ENCODE data around the gene STX17.

DNA sequence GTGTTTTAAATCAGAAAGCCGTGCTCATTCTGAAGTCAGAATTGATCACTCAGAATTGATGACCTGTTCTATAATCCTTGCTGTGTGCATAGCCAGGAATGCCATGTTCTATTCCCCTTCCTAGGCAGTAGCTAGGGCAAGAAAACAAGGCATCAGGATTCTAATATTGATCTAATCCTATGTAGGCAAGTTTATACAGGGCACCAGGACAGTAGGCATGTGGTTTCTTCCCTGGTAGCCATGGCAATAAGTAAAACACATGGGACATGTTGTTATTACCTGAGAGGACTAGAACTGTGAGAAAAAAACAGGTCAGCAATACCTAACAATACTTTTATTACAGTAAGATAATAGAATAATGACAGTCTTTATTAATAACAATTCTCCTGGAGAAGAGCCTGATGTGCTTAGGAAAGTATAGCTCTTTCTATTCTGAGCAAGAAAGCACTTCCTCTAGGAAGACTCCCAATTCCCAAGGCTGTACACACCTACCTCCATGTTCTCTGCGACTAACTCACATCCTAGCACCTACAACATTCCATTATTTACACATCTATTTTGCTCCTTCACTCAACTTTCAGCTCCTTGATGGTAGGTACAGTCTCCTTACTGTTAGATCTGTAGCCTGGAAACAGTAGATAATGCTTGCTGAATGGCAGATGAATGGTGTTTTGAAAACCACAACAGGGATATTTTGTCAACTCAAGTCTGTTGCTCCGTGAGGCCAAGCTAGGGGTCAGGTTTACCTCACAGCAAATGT lies 70.8 kb downstream of the STX17 start:
- TF ChIP-seq, protein P1, sequence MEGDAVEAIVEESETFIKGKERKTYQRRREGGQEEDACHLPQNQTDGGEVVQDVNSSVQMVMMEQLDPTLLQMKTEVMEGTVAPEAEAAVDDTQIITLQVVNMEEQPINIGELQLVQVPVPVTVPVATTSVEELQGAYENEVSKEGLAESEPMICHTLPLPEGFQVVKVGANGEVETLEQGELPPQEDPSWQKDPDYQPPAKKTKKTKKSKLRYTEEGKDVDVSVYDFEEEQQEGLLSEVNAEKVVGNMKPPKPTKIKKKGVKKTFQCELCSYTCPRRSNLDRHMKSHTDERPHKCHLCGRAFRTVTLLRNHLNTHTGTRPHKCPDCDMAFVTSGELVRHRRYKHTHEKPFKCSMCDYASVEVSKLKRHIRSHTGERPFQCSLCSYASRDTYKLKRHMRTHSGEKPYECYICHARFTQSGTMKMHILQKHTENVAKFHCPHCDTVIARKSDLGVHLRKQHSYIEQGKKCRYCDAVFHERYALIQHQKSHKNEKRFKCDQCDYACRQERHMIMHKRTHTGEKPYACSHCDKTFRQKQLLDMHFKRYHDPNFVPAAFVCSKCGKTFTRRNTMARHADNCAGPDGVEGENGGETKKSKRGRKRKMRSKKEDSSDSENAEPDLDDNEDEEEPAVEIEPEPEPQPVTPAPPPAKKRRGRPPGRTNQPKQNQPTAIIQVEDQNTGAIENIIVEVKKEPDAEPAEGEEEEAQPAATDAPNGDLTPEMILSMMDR (IDR thresholded peaks at IDR 0.05) = no peak
- TF ChIP-seq POLR2A (IDR thresholded peaks at IDR 0.05) (no peak), POLR2AphosphoS5 (IDR thresholded peaks at IDR 0.05) (no peak), EP300 (IDR thresholded peaks at IDR 0.05; ENCODE audit: low read depth) (no peak)
